22Rv1 (cell line): ENCODE data around the gene ZFP92.

Experiments
- H3K27ac ChIP-seq: fragments of 450-650 bp; 2 replicates; pipeline ENCODE4 v1.5.1; 2017
- CTCF ChIP-seq: fragments of 450-650 bp; IDR thresholded peaks from 2 replicates; pipeline ENCODE4 v1.5.1; 2017; ENCODE audit warnings: mild to moderate bottlenecking
- ZFX ChIP-seq: fragments of 450-650 bp; IDR thresholded peaks from 2 replicates; pipeline ENCODE4 v1.6.1; 2017; ENCODE audit warnings: antibody characterized with exemption, borderline replicate concordance

ZFP92 gene

DNA sequence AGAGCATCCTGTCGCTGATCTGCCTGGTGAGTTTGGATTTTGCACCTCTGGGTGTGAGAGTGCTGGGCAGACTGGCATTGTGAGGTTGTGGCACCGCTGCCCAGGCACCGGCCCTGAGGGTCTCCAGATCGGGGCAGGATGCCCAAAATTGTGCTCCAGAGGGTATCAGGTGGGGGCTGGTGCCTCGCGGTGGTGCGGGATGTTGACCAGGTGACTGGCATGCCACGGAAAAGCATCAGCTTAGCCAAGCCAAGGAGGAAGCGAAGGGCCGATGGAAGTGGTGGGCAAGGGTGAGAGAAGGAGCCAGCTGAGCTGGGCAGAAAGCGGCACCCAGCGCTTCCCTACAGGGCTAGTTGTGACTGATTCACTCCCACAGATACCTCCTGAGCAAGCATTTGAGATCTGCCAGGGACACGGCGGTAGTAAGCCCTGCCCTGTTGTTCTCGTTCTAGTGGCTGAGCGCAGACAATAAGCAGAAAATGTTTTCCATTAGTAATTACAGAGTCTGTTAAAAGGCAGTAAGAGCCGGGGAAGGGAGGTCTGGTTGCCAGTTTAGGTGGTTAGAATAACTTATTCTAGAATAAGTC lies 809 bp downstream of the ZFP92 start:
- TF ChIP-seq ZFX (no peak), CTCF (no peak)
- H3K27ac ChIP-seq = no peak overlapping the region

DNA sequence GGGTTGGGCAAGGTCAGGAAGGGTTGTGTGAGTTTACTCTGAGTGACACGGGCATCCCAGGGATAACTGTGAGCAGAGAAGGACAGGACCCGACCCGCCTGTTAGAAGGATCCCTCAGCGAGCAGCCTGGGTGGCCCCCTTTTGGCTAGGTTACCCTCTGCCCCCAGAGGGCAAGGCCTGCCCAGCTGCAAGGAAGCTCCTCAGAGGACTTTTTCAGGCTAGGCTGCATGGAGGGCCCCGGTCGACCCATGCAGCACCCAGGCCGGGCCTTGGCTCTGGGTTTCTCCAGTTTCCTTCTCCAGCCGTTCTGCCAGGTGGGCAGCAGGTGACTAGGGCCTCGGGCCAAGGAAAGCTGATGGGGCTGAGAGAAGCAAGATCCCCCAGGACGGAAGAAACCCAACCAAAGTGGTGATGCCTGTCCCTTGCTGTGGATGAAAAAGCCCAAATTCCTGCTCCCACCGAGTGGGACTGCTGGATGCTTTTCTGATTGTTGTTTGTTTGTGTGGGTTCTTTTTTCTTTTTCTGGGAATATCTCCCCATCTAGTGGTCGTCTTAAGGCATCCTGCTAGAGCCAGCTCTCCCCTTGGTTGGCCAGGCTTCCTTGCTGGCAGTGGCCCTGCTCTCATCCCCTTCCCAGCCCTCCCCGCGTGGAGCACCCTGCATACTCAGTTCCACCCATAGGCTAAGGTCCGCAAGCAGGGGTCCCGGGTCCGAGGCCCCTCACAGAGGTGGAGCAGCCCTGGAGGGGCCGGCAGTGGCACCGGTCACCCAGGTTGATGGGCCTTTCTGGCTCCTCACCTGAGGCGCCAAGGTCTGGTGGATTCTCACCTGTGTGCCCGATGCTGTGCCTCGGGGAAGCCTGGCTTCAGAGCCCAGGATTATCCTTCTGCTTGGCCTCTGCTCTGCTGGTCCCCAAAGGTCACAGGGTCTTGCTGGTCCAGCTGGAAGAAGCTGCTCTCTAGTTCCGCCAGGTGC lies 1.8 kb downstream of the ZFP92 start:
- TF ChIP-seq ZFX = no peak
- no peak for TF ChIP-seq CTCF
- no peak overlapping the region for H3K27ac ChIP-seq

- TF ChIP-seq CTCF (no peak), ZFX (no peak)
- no peak overlapping the region for H3K27ac ChIP-seq
Observed at GRCh38 chrX:153413731-153414130, 2.5 kb downstream of the ZFP92 start.

DNA sequence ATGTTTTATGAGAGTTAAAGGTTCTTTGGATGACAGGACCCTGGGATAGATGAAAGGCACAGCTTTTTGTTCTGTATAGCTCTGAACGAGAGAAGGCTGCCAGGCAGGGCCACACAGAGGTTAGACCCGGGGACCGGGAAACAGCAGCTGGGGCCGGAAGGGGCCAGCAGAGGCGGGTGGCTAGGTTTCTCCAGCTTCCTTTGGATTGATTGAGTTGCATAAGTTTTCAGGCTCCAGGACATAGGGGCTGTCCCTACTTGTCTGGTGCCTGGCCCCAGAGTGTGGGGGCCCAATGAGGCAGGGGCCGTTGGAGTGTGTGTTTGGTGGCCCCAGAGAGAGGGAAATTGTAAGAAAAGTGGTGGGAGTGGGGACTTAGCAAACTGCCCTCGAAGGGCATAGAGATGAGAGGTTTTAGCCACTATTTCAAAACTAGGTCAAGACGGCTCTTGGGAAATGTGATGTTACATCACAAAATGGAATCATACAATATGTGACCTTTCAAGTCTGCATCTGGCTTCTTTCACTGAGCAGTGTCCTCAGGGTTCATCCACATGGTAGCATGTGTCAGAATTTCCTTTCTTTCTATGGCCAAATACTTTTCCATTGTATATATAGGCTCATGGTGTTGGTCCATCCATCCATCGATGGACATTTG lies 3.7 kb downstream of the ZFP92 start:
- no peak overlapping the region for H3K27ac ChIP-seq
- TF ChIP-seq CTCF = no peak

DNA sequence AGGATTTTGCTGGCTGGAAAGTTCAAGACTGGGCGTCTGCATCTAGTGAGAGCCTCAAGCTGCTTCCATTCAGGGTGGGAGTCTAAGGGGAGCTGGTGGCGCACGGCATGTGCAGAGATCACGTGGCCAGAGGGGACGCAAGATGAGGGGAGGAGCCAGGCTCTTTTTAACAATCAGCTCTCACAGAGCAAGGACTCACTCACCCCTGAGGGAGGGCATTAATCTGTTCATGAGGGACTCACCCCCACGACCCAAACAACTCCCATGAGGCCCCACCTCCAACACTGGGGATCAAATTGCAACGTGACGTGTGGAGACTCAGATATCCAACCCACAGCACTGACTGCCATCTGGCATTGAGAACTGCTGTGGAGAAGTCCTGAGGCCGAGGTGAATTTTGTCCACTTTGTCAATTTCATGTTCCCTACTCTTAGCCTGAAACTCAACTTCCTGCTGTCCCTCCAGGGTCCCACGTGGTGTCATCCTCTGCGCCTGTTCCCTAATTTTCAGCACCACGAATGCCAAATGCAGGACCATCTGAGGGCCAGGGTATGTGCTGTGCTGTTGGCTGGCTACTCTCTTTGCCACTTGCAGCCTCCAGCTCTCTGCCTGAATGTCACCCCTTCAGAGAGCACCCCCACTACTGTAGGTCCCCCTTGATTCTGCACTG lies 5.6 kb downstream of the ZFP92 start:
- H3K27ac ChIP-seq = no peak overlapping the region
- TF ChIP-seq ZFX (no peak), CTCF (no peak)

- no peak overlapping the region for H3K27ac ChIP-seq
- TF ChIP-seq CTCF (no peak), ZFX (no peak)
Observed at GRCh38 chrX:153417637-153418036, 6.4 kb downstream of the ZFP92 start.
